SW480 (cell line): ENCODE data around the gene RRN3.
A peak's percentile ranks its signal among the peaks of the same experiment; 100 is the strongest.
"Not testable (repeated sequence)": the region's sequence is repeated elsewhere in the genome, so short reads cannot be mapped to it uniquely, and the experiment has no call there.

Source experiments
- DNase-seq: peaks from one replicate; pipeline ENCODE4 v3.0.0-alpha.2; 2016; ENCODE audit warnings: low spot score

The RRN3 gene, protein sequence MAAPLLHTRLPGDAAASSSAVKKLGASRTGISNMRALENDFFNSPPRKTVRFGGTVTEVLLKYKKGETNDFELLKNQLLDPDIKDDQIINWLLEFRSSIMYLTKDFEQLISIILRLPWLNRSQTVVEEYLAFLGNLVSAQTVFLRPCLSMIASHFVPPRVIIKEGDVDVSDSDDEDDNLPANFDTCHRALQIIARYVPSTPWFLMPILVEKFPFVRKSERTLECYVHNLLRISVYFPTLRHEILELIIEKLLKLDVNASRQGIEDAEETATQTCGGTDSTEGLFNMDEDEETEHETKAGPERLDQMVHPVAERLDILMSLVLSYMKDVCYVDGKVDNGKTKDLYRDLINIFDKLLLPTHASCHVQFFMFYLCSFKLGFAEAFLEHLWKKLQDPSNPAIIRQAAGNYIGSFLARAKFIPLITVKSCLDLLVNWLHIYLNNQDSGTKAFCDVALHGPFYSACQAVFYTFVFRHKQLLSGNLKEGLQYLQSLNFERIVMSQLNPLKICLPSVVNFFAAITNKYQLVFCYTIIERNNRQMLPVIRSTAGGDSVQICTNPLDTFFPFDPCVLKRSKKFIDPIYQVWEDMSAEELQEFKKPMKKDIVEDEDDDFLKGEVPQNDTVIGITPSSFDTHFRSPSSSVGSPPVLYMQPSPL

GRCh38 chr16:15093955-15094827 lies at the start of gene RRN3:
Gene RRN3, minus strand, starts transcription at chr16:15094272. Its CDS starts 39 bp downstream, at chr16:15094233.
- DNase-seq: peak; percentile 89

DNA sequence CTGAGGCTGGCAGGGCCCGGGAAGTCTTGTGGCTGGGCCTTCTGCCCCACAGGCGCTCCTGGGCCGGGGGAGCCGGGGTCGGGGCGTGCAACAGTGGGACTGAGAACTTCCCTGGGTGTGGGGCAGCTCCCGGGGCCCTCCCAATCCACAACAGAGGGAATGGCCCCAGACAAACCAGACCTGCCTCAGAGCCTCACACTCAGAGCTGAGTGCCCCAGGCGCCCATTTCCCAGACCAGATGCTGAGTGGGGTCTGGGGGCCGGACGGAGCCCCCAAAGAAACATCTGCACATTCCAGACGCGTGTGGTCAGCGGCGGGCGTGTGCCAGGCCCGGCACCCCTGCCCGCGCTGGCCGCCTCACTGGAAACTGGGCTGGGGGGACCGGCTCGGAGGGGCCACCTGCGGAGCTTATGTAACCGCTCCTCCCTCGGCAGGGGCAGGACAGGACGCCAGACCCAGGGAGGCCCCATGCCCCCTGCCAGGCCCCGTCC lies 49.6 kb upstream of the RRN3 start:
- DNase-seq: not testable (repeated sequence)

DNA sequence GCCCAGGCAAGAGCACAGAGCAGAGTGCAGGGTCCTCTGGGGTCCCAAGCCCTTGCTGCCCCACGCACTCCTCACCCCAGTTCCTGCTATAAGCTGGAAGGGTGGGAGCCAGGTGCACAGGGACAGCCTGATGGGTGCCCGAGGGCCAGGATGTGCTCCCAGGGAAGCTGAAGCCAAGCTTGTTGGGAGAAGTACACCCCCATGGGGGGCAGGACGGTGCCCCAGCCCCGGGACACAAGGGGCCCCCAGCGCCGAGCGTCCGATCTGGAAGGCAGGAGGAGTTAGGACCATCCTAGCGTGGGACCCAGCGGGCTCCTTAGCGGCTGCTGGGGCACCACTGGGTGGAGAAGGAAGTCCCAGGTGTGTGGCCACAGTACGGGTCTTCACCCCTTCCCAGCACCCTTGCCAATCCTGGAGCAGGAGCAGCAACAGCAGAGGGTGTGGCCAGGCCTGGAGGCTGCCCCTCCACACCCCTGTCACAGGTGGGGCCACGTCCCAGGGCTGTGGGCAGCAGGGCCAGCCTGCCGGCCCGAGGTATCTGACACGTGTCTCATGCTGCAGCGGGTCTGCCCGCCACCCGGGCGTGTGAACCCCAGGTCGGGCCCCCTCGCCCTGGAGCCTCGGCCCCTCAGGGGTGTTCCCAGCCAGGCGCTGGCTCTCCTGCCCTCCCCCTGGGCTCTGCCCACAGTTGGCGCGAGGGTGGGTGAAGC lies 49.0 kb upstream of the RRN3 start:
- not testable (repeated sequence) for DNase-seq

DNA sequence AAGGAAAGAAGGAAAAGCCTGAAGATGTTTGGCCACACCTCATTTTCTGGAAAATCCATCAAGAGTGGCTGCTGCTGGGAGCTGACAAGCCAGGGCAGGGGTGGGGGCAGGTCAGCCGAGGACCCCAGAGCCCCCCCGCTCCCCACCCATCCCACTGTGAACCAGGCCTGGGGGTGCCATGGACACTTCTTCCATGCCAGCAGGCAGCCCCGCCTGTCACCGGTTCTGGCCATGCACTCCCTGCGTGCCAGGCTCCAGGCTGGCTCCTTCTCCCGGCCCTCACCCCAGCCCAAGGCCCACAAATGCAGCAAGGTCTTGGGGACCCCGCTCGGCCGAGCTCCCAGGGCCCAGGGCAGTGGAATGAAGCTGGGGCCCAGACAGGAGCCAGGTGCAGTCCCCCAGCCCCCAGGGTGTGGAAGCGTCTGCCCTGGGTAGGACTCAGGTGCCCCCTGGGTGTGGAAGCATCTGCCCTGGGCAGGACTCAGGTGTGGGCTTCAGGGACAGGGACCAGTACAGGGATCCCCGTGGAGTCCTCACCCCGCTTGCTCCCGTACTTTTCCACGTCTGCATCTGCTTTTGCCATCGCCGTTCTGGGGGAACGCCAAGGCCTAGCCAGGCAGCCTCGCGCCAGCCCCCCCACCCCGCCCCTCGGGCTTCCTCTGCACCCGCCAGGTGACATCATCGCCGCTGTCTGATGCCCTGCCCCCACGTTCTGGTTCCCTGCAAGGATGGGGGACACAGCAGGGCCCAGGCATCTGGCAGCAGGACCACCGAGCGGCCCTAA lies 48.2 kb upstream of the RRN3 start:
- not testable (repeated sequence) for DNase-seq

DNA sequence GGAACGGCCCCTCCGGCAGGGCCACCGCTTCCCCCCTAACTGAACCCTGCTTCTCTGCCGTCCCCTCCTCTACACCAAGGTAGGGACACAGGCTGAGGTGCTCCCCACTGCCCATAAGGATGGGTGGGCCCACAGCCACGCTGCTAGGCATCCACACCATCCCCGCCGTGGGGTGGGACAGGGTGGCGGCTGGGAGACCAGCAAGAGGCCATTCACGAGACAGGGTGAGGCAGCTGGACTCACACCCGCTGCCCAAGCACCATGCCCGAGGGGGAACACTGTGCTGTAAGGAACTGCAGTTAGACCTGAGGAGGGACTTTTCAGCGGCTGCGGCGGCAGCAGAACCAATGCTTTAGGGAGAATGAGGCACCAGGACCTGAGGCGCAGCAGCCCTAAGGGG lies 47.5 kb upstream of the RRN3 start:
- DNase-seq: no peak

- not testable (repeated sequence) for DNase-seq
Measured at GRCh38 chr16:15140444-15141365, 46.6 kb upstream of the RRN3 start.

GRCh38 chr16:15137514-15137913 lies 43.4 kb upstream of the RRN3 start:
- DNase-seq: not testable (repeated sequence)

DNA sequence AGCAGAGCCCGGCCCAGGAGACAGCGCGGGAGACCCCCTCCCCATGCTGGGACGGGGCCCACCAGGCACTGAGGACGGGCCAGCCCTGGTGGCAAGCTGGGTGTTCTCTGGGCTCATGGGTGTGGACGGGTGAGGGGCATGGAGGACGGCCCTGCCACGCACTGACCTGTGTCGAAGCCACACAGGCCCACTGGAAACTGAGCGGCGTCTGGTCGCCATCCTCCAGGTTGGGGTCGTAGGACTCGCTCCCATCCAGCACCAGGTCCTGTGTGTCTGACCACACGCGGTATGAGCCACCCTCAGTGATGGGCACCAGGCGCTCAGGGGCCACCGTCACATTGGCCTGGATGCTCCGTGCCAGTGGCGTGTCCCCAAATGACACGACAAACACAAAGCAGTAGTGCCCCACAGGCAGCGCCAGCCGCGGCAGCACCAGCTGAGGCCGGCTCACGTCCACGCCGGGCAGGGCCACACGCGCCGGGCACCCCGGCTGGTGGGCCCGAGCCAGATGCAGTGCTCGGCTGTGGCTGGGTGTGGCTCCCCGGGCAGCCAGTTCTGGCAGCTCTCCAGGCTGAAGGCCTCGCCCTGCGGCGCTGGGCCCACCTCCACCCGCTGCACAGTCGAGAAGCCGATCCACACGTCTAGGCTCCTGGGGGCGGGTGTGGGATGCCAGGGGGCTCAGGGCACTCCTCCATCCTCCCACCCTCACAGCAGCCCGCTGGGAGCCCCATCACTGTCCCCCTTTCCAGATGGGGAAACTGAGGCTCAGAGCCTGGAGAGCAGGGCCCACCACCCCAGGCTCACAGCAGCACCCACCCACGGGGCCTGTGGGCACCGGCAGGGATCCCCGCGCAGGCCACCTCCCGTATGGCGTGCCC lies 41.6 kb upstream of the RRN3 start:
- not testable (repeated sequence) for DNase-seq

GRCh38 chr16:15134752-15135482 lies 40.8 kb upstream of the RRN3 start:
- not testable (repeated sequence) for DNase-seq

- not testable (repeated sequence) for DNase-seq
Measured at GRCh38 chr16:15133554-15133953, 39.5 kb upstream of the RRN3 start.

- DNase-seq: not testable (repeated sequence)
Measured at GRCh38 chr16:15132719-15133428, 38.8 kb upstream of the RRN3 start.

GRCh38 chr16:15130943-15131700 lies 37.0 kb upstream of the RRN3 start:
- DNase-seq: not testable (repeated sequence)

DNA sequence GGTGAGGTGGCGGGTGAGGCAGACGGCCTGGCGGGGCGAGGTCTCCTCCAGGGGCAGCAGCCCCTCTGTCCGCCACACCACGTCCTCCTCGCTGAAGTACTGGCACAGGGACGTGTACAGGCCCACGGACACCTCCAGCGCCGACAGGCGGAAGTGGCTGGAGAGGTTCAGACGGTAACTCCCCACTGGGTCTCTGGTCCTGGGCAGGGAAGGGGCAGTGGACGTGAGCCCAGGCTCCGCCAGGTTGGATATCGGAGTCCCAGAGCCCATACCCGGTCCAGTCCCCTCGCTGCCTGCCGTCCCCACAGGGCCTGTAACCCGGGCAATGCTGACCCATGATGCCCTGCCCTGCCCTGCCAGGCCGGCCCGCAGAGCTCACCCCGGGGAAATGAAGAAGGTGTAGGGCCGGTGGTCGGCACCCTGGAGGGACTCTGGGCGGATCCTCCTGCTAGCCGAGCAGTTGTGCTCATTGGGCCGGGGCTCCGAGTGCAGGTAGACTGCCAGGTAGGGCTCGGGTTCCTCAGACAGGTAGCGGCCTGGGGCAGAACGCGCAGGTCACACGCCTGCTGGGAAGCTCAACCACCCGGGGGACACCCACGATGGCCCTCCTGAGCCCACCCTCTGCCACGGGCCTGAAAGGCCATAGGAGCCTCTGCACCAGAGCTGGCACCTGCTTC lies 36.3 kb upstream of the RRN3 start:
- not testable (repeated sequence) for DNase-seq

DNA sequence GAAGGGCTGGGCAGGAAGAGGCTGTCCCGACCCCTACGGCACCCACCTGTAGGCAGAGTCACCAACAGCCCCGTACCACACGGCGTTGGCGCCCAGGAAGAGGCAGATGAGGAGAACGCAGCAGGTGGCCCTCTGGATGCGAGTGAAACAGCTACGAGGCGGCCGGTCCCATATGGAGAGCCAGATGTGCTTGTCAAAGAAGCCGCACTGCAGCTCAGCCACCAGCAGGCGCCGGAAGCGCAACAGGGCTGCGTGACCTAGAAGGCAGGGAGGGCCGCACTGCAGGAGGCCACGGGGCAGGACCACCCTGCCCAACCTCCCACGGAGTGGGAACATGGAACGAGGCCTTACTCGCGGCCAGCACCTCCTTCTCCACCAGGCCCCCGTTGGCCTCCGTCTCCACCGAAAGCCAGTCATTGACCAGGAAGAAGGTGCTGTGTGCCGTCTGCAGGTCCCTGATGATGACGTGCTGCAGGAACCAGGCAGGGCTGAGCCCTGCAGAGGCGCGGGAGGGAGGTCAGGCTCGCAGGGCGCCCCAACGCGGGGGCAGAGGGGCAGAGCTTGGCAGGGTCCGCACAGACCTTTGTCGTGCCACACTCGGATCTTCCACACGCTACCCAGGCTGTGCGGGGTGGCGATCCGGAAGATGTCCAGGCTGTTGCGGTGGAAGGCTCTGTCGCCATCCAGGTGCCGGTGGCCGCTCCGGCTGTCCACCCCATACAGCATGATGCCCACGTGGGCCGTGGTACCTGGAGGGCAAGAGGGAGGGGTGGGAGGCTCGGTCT lies 33.8 kb upstream of the RRN3 start:
- DNase-seq: not testable (repeated sequence)

DNA sequence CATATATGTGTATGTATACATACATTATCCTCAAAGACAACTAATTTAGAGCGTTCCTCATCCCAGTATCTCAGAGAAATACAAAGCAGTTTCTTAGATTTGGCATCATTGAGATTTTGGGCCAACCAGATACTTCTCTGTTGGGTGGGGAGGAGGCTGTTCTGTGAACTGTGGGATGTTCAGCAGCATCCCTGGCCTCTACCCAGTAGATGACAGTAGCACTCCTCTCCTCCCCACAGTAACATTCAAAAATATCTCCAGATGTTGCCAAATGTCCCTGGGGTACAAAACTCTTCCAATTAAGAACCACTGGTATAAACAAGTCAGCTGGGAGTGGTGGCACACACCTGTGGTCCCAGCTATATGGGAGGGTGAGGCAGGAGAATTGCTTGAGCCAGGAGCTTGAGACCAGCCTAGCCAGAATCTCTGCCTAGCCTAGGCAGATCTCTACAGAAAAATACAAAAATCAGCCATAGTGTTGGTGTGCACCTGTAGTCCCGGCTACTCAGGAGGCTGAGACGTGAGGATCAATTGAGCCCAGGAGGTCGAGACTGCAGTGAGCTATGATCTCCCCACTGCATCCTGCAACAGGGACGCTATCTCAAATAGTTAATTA lies 6.4 kb upstream of the RRN3 start:
- not testable (repeated sequence) for DNase-seq
